GM19099 (cell line): ENCODE measurements around the gene CDC42BPB.

Source experiments
- POLR2A ChIP-seq: IDR thresholded peaks from 3 replicates; pipeline ENCODE4 v1.6.1; 2011; ENCODE audit warnings: low read depth; ENCODE audit not compliant: insufficient read length; ENCODE audit errors: extremely low read depth

The CDC42BPB gene

GRCh38 chr14:102949062-102949800 lies 108.1 kb downstream of the CDC42BPB start:
- TF ChIP-seq POLR2A, result no peak

- TF ChIP-seq POLR2A, result no peak
Measured at GRCh38 chr14:102948698-102949061, 108.7 kb downstream of the CDC42BPB start.

- TF ChIP-seq POLR2A, result no peak
Measured at GRCh38 chr14:102947321-102948103, 109.8 kb downstream of the CDC42BPB start.

GRCh38 chr14:102945346-102946130 lies 111.8 kb downstream of the CDC42BPB start:
- no peak for TF ChIP-seq POLR2A

- no peak for TF ChIP-seq POLR2A
Measured at GRCh38 chr14:102944448-102945330, 112.7 kb downstream of the CDC42BPB start.

- no peak for TF ChIP-seq POLR2A
Measured at GRCh38 chr14:102943979-102944378, 113.4 kb downstream of the CDC42BPB start.

- TF ChIP-seq POLR2A, result no peak
Measured at GRCh38 chr14:102943454-102943853, 113.9 kb downstream of the CDC42BPB start.

GRCh38 chr14:102942069-102942468 lies 115.3 kb downstream of the CDC42BPB start:
- TF ChIP-seq POLR2A, result no peak

- no peak for TF ChIP-seq POLR2A
Measured at GRCh38 chr14:102941419-102942011, 115.8 kb downstream of the CDC42BPB start.

- TF ChIP-seq POLR2A, result no peak
Measured at GRCh38 chr14:102940729-102941362, 116.5 kb downstream of the CDC42BPB start.

- no peak for TF ChIP-seq POLR2A
Measured at GRCh38 chr14:102939820-102940561, 117.4 kb downstream of the CDC42BPB start.

GRCh38 chr14:102939329-102939728 lies 118.0 kb downstream of the CDC42BPB start:
- TF ChIP-seq POLR2A, result no peak

- TF ChIP-seq POLR2A, result no peak
Measured at GRCh38 chr14:102938191-102938590, 119.2 kb downstream of the CDC42BPB start.

GRCh38 chr14:102937331-102938175 lies 119.8 kb downstream of the CDC42BPB start:
- TF ChIP-seq POLR2A, result no peak
